ENCODE measurements around the gene PAX6.

The PAX6 gene

DNA sequence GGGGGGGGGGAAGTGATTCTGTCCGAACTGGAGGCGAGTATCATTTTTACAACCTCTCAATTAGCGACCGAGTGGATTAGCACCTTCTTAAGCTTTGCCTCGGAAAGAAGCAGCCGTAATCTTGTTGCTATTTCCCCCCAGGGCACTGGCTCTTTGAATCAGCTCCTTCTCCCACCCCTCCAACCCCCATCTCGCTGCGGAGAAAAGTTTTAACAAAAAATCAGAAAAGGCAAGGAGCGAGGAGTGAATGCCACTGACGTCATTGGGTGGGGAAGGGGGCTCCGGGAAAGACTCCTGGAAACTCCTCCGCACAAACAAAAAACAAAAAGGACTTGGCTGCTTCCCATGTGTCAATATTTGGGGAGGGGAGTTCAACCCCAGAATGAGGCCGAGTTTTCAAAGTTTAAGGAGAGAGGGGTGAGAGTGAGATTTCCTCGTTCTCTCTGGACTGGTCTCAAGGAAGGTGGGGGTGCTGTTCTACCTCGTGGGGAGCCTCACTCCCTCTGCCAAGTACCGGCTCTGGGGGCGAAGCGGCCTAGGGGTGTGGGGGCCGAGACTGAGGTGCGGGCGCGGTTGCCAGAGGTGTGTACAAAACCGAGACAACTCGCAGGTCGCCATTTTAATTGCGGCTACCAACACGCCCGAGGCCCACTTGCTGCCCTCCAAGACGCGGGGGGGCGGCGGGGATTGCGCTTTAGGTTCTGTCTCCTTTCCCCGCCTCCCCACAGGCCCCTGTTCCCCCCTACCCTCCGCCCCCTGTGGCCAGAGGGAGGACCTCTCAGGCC lies 2.5 kb upstream of the PAX6 start:
- TF ChIP-seq, protein P1, sequence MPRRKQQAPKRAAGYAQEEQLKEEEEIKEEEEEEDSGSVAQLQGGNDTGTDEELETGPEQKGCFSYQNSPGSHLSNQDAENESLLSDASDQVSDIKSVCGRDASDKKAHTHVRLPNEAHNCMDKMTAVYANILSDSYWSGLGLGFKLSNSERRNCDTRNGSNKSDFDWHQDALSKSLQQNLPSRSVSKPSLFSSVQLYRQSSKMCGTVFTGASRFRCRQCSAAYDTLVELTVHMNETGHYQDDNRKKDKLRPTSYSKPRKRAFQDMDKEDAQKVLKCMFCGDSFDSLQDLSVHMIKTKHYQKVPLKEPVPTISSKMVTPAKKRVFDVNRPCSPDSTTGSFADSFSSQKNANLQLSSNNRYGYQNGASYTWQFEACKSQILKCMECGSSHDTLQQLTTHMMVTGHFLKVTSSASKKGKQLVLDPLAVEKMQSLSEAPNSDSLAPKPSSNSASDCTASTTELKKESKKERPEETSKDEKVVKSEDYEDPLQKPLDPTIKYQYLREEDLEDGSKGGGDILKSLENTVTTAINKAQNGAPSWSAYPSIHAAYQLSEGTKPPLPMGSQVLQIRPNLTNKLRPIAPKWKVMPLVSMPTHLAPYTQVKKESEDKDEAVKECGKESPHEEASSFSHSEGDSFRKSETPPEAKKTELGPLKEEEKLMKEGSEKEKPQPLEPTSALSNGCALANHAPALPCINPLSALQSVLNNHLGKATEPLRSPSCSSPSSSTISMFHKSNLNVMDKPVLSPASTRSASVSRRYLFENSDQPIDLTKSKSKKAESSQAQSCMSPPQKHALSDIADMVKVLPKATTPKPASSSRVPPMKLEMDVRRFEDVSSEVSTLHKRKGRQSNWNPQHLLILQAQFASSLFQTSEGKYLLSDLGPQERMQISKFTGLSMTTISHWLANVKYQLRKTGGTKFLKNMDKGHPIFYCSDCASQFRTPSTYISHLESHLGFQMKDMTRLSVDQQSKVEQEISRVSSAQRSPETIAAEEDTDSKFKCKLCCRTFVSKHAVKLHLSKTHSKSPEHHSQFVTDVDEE (CRISPR knock-in tag; IDR thresholded peaks at IDR 0.05) = no peak
- no peak for TF ChIP-seq TCF4 (CRISPR knock-in tag; IDR thresholded peaks at IDR 0.05; ENCODE audit: borderline replicate concordance)
- TF ChIP-seq PPARA (CRISPR knock-in tag; IDR thresholded peaks at IDR 0.05; ENCODE audit: borderline replicate concordance) = no peak
- TF ChIP-seq RARB (CRISPR knock-in tag; IDR thresholded peaks at IDR 0.05) = no peak
- no peak for ATAC-seq

DNA sequence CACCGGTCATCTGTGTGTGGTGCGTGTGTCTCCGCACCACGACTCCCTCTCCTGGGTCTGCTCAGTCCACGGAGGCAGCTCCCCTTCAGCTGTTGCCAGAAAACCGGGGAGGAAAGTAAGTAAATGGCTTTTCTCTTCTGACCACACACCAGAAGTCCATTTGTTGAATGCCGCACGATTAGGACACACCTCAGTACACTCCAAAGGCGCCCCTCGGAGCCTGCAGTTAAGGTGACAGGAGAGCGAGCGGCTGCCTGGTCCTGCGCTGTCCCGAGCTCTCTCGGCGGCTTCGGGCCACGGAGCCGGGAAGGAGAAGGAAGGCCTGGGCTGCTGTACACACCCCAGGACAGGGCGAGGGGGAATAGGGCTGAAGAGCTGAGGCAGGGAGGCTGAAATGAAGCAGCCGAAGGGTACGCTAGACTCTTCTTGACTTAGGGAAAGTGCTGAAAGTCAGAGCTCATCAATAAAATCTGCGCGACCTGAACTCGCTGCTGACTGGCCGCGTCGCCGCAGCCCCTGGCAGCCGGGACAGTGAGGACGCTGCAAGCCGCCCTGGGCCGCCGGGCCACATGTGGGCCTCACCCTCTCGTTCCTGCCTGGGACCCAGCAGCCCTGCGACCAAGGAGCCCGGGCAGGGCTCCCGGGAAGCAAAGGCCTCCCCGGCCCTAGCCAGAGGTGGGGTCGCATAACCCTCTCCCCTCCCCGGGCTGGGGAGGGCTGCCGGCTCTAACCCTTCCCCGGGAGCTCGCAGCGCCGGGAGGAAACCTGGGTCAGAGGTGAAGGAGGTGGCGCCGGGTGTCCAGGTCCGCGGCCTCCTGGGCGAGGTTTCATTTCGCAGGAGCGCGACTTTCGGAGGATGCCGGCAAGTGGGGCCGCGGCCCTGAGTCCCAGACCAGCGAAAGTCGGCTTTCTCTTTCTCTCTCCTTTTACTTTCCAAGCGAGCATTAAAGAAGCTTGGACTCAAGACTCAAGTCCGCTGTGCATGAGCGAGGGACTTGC lies 1.6 kb upstream of the PAX6 start:
- peak; percentile 44 for ATAC-seq
- TF ChIP-seq, protein P1 (CRISPR knock-in tag; IDR thresholded peaks at IDR 0.05) = no peak
- no peak for TF ChIP-seq GLIS3 (CRISPR knock-in tag; IDR thresholded peaks at IDR 0.05)
- TF ChIP-seq RARB (CRISPR knock-in tag; IDR thresholded peaks at IDR 0.05) = no peak
- TF ChIP-seq ARNTL (CRISPR knock-in tag; IDR thresholded peaks at IDR 0.05; ENCODE audit: borderline replicate concordance, low read depth) = no peak

DNA sequence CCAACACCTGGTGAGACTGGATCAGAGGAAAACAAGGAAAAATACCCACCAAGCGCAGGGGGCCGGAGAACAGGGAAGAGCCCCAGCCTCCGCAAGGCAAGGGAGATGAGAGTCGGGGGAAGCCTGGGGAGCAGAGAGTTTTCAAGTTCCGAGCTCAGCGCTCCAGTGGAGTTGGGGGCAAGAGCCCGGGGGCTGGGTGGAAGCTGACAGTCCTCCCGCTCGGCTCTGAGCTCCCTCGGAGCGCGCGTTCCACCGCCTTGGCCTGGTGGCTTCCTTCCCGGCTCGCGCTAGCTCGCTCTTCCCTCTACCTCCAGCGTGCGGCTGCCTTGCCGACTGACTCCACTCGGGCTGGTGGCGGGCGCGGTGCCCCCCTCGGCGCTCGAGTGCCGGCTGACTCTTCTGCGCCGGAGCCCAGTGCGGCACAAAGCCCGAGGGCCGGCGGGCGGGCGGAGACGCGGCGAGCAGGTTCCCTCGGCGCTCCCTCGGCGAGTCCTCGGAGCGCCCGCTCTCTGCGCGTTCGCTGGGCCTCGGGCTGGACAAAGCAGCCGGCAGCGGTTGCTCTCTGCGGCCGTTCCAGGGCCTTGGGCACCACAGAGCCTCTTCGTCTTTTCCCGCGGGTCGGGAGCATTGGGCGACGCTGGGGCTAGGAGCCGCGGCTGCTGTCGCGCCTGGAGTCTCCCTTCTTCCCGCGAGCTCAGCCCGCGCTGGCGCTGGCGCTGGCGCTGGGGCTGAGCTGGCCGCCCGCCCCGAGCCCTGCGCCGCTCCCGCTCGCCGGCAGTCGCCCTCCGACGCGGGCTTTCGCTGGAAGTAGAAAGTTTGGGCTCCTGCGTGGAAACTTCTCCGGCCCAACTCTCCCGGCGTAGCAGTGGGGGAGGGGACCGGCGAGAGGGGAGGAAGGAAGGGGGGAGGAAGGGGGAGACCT lies 1.0 kb downstream of the PAX6 start:
- peak; percentile 49 for ATAC-seq
- TF ChIP-seq BACH2 (CRISPR knock-in tag; IDR thresholded peaks at IDR 0.05; ENCODE audit: borderline replicate concordance) (no peak), PPARA (CRISPR knock-in tag; IDR thresholded peaks at IDR 0.05; ENCODE audit: borderline replicate concordance) (no peak), ZC3H10 (CRISPR knock-in tag; IDR thresholded peaks at IDR 0.05) (no peak), ZFP30 (CRISPR knock-in tag; IDR thresholded peaks at IDR 0.05) (no peak)
- TF ChIP-seq, protein P1 (CRISPR knock-in tag; IDR thresholded peaks at IDR 0.05) = no peak

DNA sequence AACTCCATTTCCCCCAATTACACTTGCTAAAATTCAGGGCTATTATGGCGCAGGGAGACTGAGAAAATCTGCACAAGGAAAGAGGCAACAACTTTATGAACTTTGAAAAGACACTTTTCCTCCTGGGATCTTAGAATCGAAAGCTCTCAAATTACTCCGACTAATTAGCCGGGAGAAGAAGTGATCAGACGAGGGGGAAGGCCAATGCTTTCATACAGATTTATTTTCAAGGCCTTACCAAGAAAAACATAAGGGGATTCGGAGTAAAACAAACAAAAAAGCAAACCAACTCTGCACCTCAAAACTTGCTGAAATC lies 1.6 kb downstream of the PAX6 start:
- ATAC-seq = no peak
- TF ChIP-seq ESRRG (CRISPR knock-in tag; IDR thresholded peaks at IDR 0.05) (no peak), ISL1 (CRISPR knock-in tag; IDR thresholded peaks at IDR 0.05) (no peak), BACH2 (CRISPR knock-in tag; IDR thresholded peaks at IDR 0.05; ENCODE audit: borderline replicate concordance) (no peak), ZC3H10 (CRISPR knock-in tag; IDR thresholded peaks at IDR 0.05) (no peak), RARB (CRISPR knock-in tag; IDR thresholded peaks at IDR 0.05) (no peak), ZFP30 (CRISPR knock-in tag; IDR thresholded peaks at IDR 0.05) (no peak)
- TF ChIP-seq, protein P2, sequence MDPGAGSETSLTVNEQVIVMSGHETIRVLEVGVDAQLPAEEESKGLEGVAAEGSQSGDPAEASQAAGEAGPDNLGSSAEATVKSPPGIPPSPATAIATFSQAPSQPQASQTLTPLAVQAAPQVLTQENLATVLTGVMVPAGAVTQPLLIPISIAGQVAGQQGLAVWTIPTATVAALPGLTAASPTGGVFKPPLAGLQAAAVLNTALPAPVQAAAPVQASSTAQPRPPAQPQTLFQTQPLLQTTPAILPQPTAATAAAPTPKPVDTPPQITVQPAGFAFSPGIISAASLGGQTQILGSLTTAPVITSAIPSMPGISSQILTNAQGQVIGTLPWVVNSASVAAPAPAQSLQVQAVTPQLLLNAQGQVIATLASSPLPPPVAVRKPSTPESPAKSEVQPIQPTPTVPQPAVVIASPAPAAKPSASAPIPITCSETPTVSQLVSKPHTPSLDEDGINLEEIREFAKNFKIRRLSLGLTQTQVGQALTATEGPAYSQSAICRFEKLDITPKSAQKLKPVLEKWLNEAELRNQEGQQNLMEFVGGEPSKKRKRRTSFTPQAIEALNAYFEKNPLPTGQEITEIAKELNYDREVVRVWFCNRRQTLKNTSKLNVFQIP (CRISPR knock-in tag; IDR thresholded peaks at IDR 0.05; ENCODE audit: borderline replicate concordance, low read depth) = no peak
- TF ChIP-seq, protein P1 (CRISPR knock-in tag; IDR thresholded peaks at IDR 0.05) = no peak
- TF ChIP-seq, protein P3, sequence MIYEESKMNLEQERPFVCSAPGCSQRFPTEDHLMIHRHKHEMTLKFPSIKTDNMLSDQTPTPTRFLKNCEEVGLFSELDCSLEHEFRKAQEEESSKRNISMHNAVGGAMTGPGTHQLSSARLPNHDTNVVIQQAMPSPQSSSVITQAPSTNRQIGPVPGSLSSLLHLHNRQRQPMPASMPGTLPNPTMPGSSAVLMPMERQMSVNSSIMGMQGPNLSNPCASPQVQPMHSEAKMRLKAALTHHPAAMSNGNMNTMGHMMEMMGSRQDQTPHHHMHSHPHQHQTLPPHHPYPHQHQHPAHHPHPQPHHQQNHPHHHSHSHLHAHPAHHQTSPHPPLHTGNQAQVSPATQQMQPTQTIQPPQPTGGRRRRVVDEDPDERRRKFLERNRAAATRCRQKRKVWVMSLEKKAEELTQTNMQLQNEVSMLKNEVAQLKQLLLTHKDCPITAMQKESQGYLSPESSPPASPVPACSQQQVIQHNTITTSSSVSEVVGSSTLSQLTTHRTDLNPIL (CRISPR knock-in tag; IDR thresholded peaks at IDR 0.05; ENCODE audit: low read depth) = no peak
